Measurements from ENCODE around the gene USP40. TPM values are rescaled to one million over a fixed set of nuclear protein-coding genes. Genes with fewer than 3 reads are reported as not detected.

USP40 gene
- total RNA-seq, 4 donors from 2014 or later = 41.7 to 68.0 (median 54.2) TPM

GRCh38 chr2:233495503-233496496 lies 70.8 kb downstream of the USP40 start:
- H3K36me3 ChIP-seq = peaks cover 0 to 75% (median 0%) of the 10 kb centered on the region in 3 donors
- WGBS, 2 donors = 87 to 88% methylated on average over 10 of the region's 10 CpGs
- TF ChIP-seq EP300 (IDR thresholded peaks at IDR 0.05) = no peak
- TF ChIP-seq CTCF (IDR thresholded peaks at IDR 0.05) = no peak
- no peak for TF ChIP-seq POLR2A (IDR thresholded peaks at IDR 0.05)
- peaks cover 0 to 5% (median 0%) of the 10 kb centered on the region in 4 donors for H3K4me1 ChIP-seq
- no peak for DNase-seq (ENCODE audit: low spot score in 2 of 2)
- no peaks in the 10 kb centered on the region for H3K27me3 ChIP-seq
- no peaks in the 10 kb centered on the region for H3K9me3 ChIP-seq
- no peak overlapping the region for H3K4me3 ChIP-seq
- H3K27ac ChIP-seq = no peak overlapping the region

- DNase-seq (ENCODE audit: low spot score in 2 of 2) = no peak
- 91% methylated on average over 4 of the region's 4 CpGs for WGBS, 2 donors
- Histone ChIP-seq H3K27me3 (no peaks in the 10 kb centered on the region), H3K4me1 (peaks cover 0 to 29% (median 5%) of the 10 kb centered on the region in 4 donors), H3K27ac (no peak overlapping the region), H3K4me3 (no peak overlapping the region), H3K36me3 (peaks cover 0 to 76% (median 0%) of the 10 kb centered on the region in 3 donors), H3K9me3 (no peaks in the 10 kb centered on the region)
- TF ChIP-seq CTCF (IDR thresholded peaks at IDR 0.05) = no peak
- no peak for TF ChIP-seq POLR2A (IDR thresholded peaks at IDR 0.05)
- TF ChIP-seq EP300 (IDR thresholded peaks at IDR 0.05) = no peak
Measured at GRCh38 chr2:233492751-233493150, 73.8 kb downstream of the USP40 start.

DNA sequence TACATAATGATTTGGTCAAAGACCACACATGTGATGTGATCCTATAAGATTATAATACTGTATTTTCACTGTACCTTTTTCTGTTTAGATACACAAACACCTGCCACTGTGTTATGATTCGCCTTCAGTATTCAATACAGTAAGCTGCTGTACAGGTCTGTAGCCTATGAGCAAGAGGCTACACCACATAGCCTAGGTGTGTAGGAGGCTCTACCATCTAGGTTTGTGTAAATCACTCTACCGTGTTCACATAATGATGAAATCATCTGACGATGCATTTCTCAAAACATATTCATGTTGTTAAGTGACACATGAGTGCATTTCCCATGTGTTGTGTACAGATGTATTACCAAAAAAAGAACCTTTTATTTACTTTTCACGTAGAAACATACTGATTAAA lies 74.5 kb downstream of the USP40 start:
- H3K36me3 ChIP-seq = peaks cover 0 to 70% (median 0%) of the 10 kb centered on the region in 3 donors

GRCh38 chr2:233491326-233491725 lies 75.3 kb downstream of the USP40 start:
- Histone ChIP-seq H3K4me1 (peaks cover 0 to 43% (median 8%) of the 10 kb centered on the region in 4 donors), H3K9me3 (no peaks in the 10 kb centered on the region), H3K36me3 (peaks cover 0 to 74% (median 0%) of the 10 kb centered on the region in 3 donors), H3K4me3 (no peak overlapping the region), H3K27ac (peak overlapping the region in 2 of 4 donors; percentile 85 to 89), H3K27me3 (no peaks in the 10 kb centered on the region)
- TF ChIP-seq POLR2A (IDR thresholded peaks at IDR 0.05) (no peak), CTCF (IDR thresholded peaks at IDR 0.05) (no peak), EP300 (IDR thresholded peaks at IDR 0.05) (no peak)
- no peak for DNase-seq (ENCODE audit: low spot score in 2 of 2)
- WGBS, 2 donors = 87 to 89% methylated on average over 3 of the region's 3 CpGs

More for the DNA sequence above, 74.5 kb downstream of the USP40 start:
- Histone ChIP-seq H3K9me3 (no peaks in the 10 kb centered on the region), H3K4me3 (no peak overlapping the region), H3K4me1 (peaks cover 0 to 35% (median 5%) of the 10 kb centered on the region in 4 donors), H3K27me3 (no peaks in the 10 kb centered on the region), H3K27ac (peak overlapping the region in 1 of 4 donors; percentile 0)
- 91 to 94% methylated on average over 4 of the region's 4 CpGs for WGBS, 2 donors
- TF ChIP-seq EP300 (IDR thresholded peaks at IDR 0.05) (no peak), CTCF (IDR thresholded peaks at IDR 0.05) (no peak), POLR2A (IDR thresholded peaks at IDR 0.05) (no peak)
- DNase-seq (ENCODE audit: low spot score in 2 of 2) = no peak

- 76 to 79% methylated on average over 7 of the region's 7 CpGs for WGBS, 2 donors
- no peak for DNase-seq (ENCODE audit: low spot score in 2 of 2)
- Histone ChIP-seq H3K4me1 (peaks cover 0 to 45% (median 8%) of the 10 kb centered on the region in 4 donors), H3K9me3 (no peaks in the 10 kb centered on the region), H3K27me3 (no peaks in the 10 kb centered on the region), H3K36me3 (peaks cover 0 to 75% (median 0%) of the 10 kb centered on the region in 3 donors), H3K4me3 (no peak overlapping the region), H3K27ac (peak overlapping the region in 2 of 4 donors; percentile 85 to 89)
- TF ChIP-seq CTCF (IDR thresholded peaks at IDR 0.05) (no peak), POLR2A (IDR thresholded peaks at IDR 0.05) (no peak), EP300 (IDR thresholded peaks at IDR 0.05) (no peak)
Measured at GRCh38 chr2:233490831-233491230, 75.8 kb downstream of the USP40 start.
